NB4 (cell line): ENCODE results near the gene LTBP1.

Experiments used
- DNase-seq: peaks from one replicate; pipeline ENCODE4 v3.0.0; 2010; ENCODE audit warnings: low read depth
- H3K4me3 ChIP-seq: one replicate; pipeline ENCODE4 v1.5.1; 2011; ENCODE audit warnings: mild to moderate bottlenecking, low read depth, low read length, moderate library complexity
- CTCF ChIP-seq: IDR thresholded peaks from one replicate; pipeline ENCODE4 v1.5.1; 2012; ENCODE audit warnings: low read depth, low read length
- MAX ChIP-seq: IDR thresholded peaks from 2 replicates; pipeline ENCODE4 v1.6.1; 2011; ENCODE audit warnings: low read depth, low read length
- MYC ChIP-seq: IDR thresholded peaks from 2 replicates; pipeline ENCODE4 v1.6.1; 2011; ENCODE audit warnings: low read depth, low read length
- POLR2A ChIP-seq: IDR thresholded peaks from 2 replicates; pipeline ENCODE4 v1.6.1; 2011; ENCODE audit warnings: mild to moderate bottlenecking; ENCODE audit not compliant: insufficient read length; ENCODE audit errors: extremely low read depth

The LTBP1 gene

GRCh38 chr2:33395655-33396249 lies 449.0 kb downstream of the LTBP1 start:
- TF ChIP-seq POLR2A (no peak), CTCF (peak; percentile 80)
- H3K4me3 ChIP-seq, result no peak overlapping the region
- peak; percentile 67 for DNase-seq

- no peak overlapping the region for H3K4me3 ChIP-seq
- DNase-seq, result no peak
- TF ChIP-seq MAX (no peak), POLR2A (no peak), MYC (no peak), CTCF (no peak)
Observed at GRCh38 chr2:33404321-33404720, 457.6 kb downstream of the LTBP1 start.

GRCh38 chr2:33406622-33407021 lies 459.9 kb downstream of the LTBP1 start:
- DNase-seq, result no peak
- TF ChIP-seq MYC (no peak), MAX (no peak), CTCF (no peak), POLR2A (no peak)
- no peak overlapping the region for H3K4me3 ChIP-seq

GRCh38 chr2:33408109-33408508 lies 461.4 kb downstream of the LTBP1 start:
- no peak for DNase-seq

GRCh38 chr2:33409417-33409955 lies 462.7 kb downstream of the LTBP1 start:
- DNase-seq, result no peak
- no peak overlapping the region for H3K4me3 ChIP-seq
- TF ChIP-seq MYC (no peak), CTCF (no peak), MAX (no peak), POLR2A (no peak)

More at GRCh38 chr2:33408109-33408508, 461.4 kb downstream of the LTBP1 start:
- no peak overlapping the region for H3K4me3 ChIP-seq
- TF ChIP-seq CTCF, result no peak
- no peak for TF ChIP-seq MYC
- TF ChIP-seq POLR2A, result no peak
- no peak for TF ChIP-seq MAX

- H3K4me3 ChIP-seq, result no peak overlapping the region
- DNase-seq, result no peak
- TF ChIP-seq POLR2A, result no peak
- no peak for TF ChIP-seq CTCF
- TF ChIP-seq MAX, result no peak
- no peak for TF ChIP-seq MYC
Observed at GRCh38 chr2:33411765-33412164, 465.0 kb downstream of the LTBP1 start.
